ENCODE measurements around the gene SDK2.

The SDK2 gene

DNA sequence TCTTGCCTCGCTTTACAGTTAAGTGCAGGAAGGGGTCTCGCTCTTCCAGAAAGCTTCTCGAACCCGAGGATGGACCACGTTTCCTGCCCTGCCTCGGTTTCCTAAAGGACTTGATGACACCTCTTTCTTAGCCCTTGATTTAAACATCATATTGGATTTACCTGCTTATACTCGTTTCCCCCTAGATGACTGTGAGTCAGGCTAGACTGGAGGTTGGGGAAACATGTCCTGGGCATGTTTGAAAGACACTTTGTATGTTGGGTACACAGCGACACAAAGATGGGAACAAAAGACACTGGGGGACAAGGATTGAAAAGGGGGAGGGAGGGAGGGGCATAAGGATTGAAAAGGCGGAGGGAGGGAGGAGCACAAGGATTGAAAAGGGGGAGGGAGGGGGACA is 30.0 kb downstream of the SDK2 start:
- H3K36me3 ChIP-seq (replicated peaks in 1 of 2; ENCODE audit: control insufficient read depth in 2 of 2, insufficient read depth in 2 of 2, low read length in 2 of 2) = peaks cover 0 to 5% of the 10 kb centered on the region in 2 donors
- peak overlapping the region; percentile 100 for H4K91ac ChIP-seq (ENCODE audit: low read depth, low read length, poor library complexity)
- H3K4me3 ChIP-seq (ENCODE audit: low read length in 2 of 2) = peak overlapping the region in 1 of 2 donors; percentile 37
- peak overlapping the region; percentile 100 for H3K27ac ChIP-seq (replicated peaks; ENCODE audit: low read length)
- H3K79me1 ChIP-seq (ENCODE audit: low read depth, low read length) = peaks cover 14% of the 10 kb centered on the region
- H2BK12ac ChIP-seq (ENCODE audit: low read length) = peak overlapping the region; percentile 63
- no peak overlapping the region for H3K23ac ChIP-seq (ENCODE audit: low read depth, low read length, poor library complexity)
- H3K27me3 ChIP-seq (ENCODE audit: control insufficient read depth in 3 of 3, insufficient read depth in 3 of 3, low read depth in 1 of 3, low read length in 3 of 3) = no peaks in the 10 kb centered on the region
- H3K4me1 ChIP-seq (ENCODE audit: control insufficient read depth in 2 of 2, insufficient read depth in 1 of 2, low read depth in 1 of 2, low read length in 2 of 2) = peaks cover 61 to 68% of the 10 kb centered on the region in 2 donors
- H4K8ac ChIP-seq (ENCODE audit: low read depth, low read length) = peak overlapping the region; percentile 73
- WGBS, 2 donors (ENCODE audit: extremely low coverage in 2 of 2, insufficient read length in 2 of 2, insufficient replicate concordance in 1 of 2) = no CpG with 5 or more reads among the region's 9 CpGs
- peak overlapping the region; percentile 86 for H2AK5ac ChIP-seq (ENCODE audit: low read depth, low read length)
- no peak overlapping the region for H2BK15ac ChIP-seq (ENCODE audit: low read length)
- H3K4me2 ChIP-seq (ENCODE audit: insufficient read depth, low read length, poor library complexity, severe bottlenecking) = peak overlapping the region; percentile 78
- peak overlapping the region; percentile 100 for H2BK5ac ChIP-seq (ENCODE audit: low read length)
- H2BK120ac ChIP-seq (ENCODE audit: low read depth, low read length) = peak overlapping the region; percentile 77
- peaks cover 7 to 13% of the 10 kb centered on the region in 2 donors for H3K9me3 ChIP-seq (replicated peaks in 1 of 2; ENCODE audit: control insufficient read depth in 2 of 2, insufficient read depth in 1 of 2, low read depth in 1 of 2, low read length in 2 of 2)
- H3K14ac ChIP-seq (ENCODE audit: low read length) = no peak overlapping the region
- peak overlapping the region; percentile 90 for H3K9ac ChIP-seq (ENCODE audit: low read depth, low read length, poor library complexity)
- peak overlapping the region; percentile 43 for H2AFZ ChIP-seq (ENCODE audit: low read length)
- H3K4ac ChIP-seq (ENCODE audit: low read length) = no peak overlapping the region
- DNase-seq (ENCODE audit: low spot score) = peak; percentile 64
- peak overlapping the region; percentile 98 for H3K18ac ChIP-seq (ENCODE audit: low read length)

DNA sequence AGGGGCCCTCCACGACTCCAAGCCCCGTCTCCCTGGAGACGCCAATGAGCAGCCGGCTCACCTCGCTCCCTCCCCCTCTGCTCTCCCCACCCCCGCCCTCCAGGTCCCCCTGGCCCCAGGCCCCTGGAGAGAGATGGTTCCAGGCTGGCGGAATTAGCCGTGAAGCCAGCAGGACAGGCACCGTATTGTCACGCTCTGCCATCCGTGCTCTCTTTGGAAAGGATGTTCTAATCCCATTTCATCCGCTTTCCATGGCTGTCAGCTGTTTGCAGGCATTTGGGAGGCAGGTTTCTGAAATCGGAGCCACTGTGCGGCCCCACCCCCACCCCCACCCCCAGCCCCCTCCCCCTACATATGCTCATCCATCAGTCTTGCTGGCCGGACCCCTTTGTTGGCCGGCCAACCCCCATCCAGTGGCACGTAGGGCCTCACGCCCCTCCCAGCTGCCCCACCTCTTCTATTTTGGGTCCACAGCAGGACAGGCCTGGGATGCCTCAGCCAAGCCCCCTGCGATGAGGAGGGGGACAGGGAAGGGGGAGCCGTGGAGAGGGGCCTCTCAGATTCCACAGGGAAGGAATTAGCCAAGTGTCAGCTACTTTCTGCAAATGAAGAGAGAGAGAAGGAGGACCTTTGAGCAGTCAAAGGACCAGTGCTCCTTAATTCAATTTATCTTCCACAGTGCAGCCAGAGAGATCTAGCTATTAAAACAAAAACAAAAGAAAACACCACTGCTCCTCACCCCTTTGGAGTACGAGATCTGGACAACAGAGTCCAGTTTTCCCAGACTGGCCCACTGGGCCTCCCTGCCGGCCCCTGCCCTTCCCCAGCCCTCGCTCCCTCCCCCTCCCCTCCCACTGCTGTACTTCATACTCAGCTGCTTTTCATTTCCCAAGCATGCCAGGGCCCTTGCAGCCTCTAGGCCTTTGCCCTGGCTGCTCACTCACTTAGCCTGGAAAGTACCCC is 30.7 kb downstream of the SDK2 start:
- Histone ChIP-seq H3K36me3 (replicated peaks in 1 of 2; ENCODE audit: control insufficient read depth in 2 of 2, insufficient read depth in 2 of 2, low read length in 2 of 2) (peaks cover 0 to 8% of the 10 kb centered on the region in 2 donors), H3K14ac (ENCODE audit: low read length) (no peak overlapping the region), H3K4me1 (ENCODE audit: control insufficient read depth in 2 of 2, insufficient read depth in 1 of 2, low read depth in 1 of 2, low read length in 2 of 2) (peaks cover 63 to 74% of the 10 kb centered on the region in 2 donors), H4K91ac (ENCODE audit: low read depth, low read length, poor library complexity) (peak overlapping the region; percentile 100), H3K4me2 (ENCODE audit: insufficient read depth, low read length, poor library complexity, severe bottlenecking) (peak overlapping the region; percentile 78), H3K9me3 (replicated peaks in 1 of 2; ENCODE audit: control insufficient read depth in 2 of 2, insufficient read depth in 1 of 2, low read depth in 1 of 2, low read length in 2 of 2) (peaks cover 3 to 8% of the 10 kb centered on the region in 2 donors), H2BK5ac (ENCODE audit: low read length) (peak overlapping the region; percentile 100), H2AK5ac (ENCODE audit: low read depth, low read length) (peak overlapping the region; percentile 86), H4K8ac (ENCODE audit: low read depth, low read length) (peak overlapping the region; percentile 73), H3K4me3 (ENCODE audit: low read length in 2 of 2) (peak overlapping the region in 1 of 2 donors; percentile 43), H3K18ac (ENCODE audit: low read length) (peak overlapping the region; percentile 98), H3K9ac (ENCODE audit: low read depth, low read length, poor library complexity) (peak overlapping the region; percentile 90), H3K27me3 (ENCODE audit: control insufficient read depth in 3 of 3, insufficient read depth in 3 of 3, low read depth in 1 of 3, low read length in 3 of 3) (no peaks in the 10 kb centered on the region), H2BK12ac (ENCODE audit: low read length) (peak overlapping the region; percentile 63), H2BK120ac (ENCODE audit: low read depth, low read length) (peak overlapping the region; percentile 77), H3K27ac (replicated peaks; ENCODE audit: low read length) (peak overlapping the region; percentile 100), H3K23ac (ENCODE audit: low read depth, low read length, poor library complexity) (no peak overlapping the region), H2BK15ac (ENCODE audit: low read length) (no peak overlapping the region), H2AFZ (ENCODE audit: low read length) (peak overlapping the region; percentile 56), H3K79me1 (ENCODE audit: low read depth, low read length) (peaks cover 18% of the 10 kb centered on the region), H3K4ac (ENCODE audit: low read length) (no peak overlapping the region)
- no CpG with 5 or more reads among the region's 23 CpGs for WGBS, 2 donors (ENCODE audit: extremely low coverage in 2 of 2, insufficient read length in 2 of 2, insufficient replicate concordance in 1 of 2)
- peak; percentile 93 for DNase-seq (ENCODE audit: low spot score)

DNA sequence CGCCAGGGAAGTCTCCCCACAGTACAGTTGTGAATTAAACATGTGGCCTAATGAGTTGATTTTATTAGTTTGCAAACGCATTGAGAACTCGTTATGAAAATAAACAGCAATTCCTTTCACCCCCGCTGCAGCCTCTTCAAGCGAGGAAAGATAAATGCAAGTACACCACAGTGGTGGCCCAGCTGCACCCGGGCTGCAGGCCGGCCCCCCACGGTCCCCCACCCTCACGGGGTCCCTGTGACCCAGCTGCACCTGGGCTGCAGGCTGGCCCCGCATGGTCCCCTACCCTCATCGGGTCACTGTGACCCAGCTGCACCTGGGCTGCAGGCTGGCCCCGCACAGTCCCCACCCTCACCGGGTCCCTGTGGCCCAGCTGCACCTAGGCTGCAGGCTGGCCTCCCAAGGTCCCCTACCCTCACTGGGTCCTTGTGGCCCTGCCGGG is 32.2 kb downstream of the SDK2 start:
- H3K4me1 ChIP-seq (ENCODE audit: control insufficient read depth in 2 of 2, insufficient read depth in 1 of 2, low read depth in 1 of 2, low read length in 2 of 2) = peaks cover 62 to 67% of the 10 kb centered on the region in 2 donors
- peaks cover 0 to 2% of the 10 kb centered on the region in 2 donors for H3K9me3 ChIP-seq (replicated peaks in 1 of 2; ENCODE audit: control insufficient read depth in 2 of 2, insufficient read depth in 1 of 2, low read depth in 1 of 2, low read length in 2 of 2)
- no peaks in the 10 kb centered on the region for H3K27me3 ChIP-seq (ENCODE audit: control insufficient read depth in 3 of 3, insufficient read depth in 3 of 3, low read depth in 1 of 3, low read length in 3 of 3)
- H3K4me3 ChIP-seq (ENCODE audit: low read length in 2 of 2) = peak overlapping the region in 1 of 2 donors; percentile 43
- H2AK5ac ChIP-seq (ENCODE audit: low read depth, low read length) = peak overlapping the region; percentile 100
- peaks cover 18% of the 10 kb centered on the region for H3K79me1 ChIP-seq (ENCODE audit: low read depth, low read length)
- peak overlapping the region; percentile 43 for H3K4me2 ChIP-seq (ENCODE audit: insufficient read depth, low read length, poor library complexity, severe bottlenecking)
- H3K4ac ChIP-seq (ENCODE audit: low read length) = peak overlapping the region; percentile 96
- WGBS, 2 donors (ENCODE audit: extremely low coverage in 2 of 2, insufficient read length in 2 of 2, insufficient replicate concordance in 1 of 2) = no CpG with 5 or more reads among the region's 14 CpGs
- H2BK5ac ChIP-seq (ENCODE audit: low read length) = peak overlapping the region; percentile 98
- peak overlapping the region; percentile 100 for H3K27ac ChIP-seq (replicated peaks; ENCODE audit: low read length)
- H3K36me3 ChIP-seq (replicated peaks in 1 of 2; ENCODE audit: control insufficient read depth in 2 of 2, insufficient read depth in 2 of 2, low read length in 2 of 2) = peaks cover 0 to 8% of the 10 kb centered on the region in 2 donors
- H4K91ac ChIP-seq (ENCODE audit: low read depth, low read length, poor library complexity) = peak overlapping the region; percentile 4
- H2BK15ac ChIP-seq (ENCODE audit: low read length) = peak overlapping the region; percentile 97
- peak overlapping the region; percentile 95 for H3K14ac ChIP-seq (ENCODE audit: low read length)
- H3K18ac ChIP-seq (ENCODE audit: low read length) = peak overlapping the region; percentile 99
- H2AFZ ChIP-seq (ENCODE audit: low read length) = no peak overlapping the region
- no peak for DNase-seq (ENCODE audit: low spot score)
- H2BK120ac ChIP-seq (ENCODE audit: low read depth, low read length) = peak overlapping the region; percentile 93
- peak overlapping the region; percentile 100 for H2BK12ac ChIP-seq (ENCODE audit: low read length)
- H4K8ac ChIP-seq (ENCODE audit: low read depth, low read length) = no peak overlapping the region
- H3K23ac ChIP-seq (ENCODE audit: low read depth, low read length, poor library complexity) = peak overlapping the region; percentile 90
- H3K9ac ChIP-seq (ENCODE audit: low read depth, low read length, poor library complexity) = peak overlapping the region; percentile 79

DNA sequence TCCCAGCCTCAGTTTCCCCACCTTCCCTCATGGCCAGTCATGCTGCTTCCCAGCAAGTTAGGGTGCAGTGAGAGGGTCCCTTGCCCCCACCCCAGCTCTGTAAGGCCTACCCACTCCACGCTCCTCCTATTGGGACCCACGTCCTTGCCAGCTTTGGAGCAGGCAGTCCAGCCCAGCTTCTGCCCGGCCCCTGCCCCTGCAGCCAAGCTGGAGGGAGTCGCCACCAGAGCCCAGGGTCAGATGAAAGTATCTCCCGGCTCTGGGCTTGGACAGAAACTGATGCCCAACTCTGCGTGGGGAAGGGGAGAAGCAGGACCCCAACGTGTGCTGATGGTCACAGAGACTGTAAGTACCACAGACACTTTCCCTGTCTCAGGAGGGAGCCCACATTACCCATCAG is 32.6 kb downstream of the SDK2 start:
- peaks cover 57 to 64% of the 10 kb centered on the region in 2 donors for H3K4me1 ChIP-seq (ENCODE audit: control insufficient read depth in 2 of 2, insufficient read depth in 1 of 2, low read depth in 1 of 2, low read length in 2 of 2)
- H3K27ac ChIP-seq (replicated peaks; ENCODE audit: low read length) = peak overlapping the region; percentile 100

More for the DNA sequence above, 32.6 kb downstream of the SDK2 start:
- Histone ChIP-seq H2BK5ac (ENCODE audit: low read length) (peak overlapping the region; percentile 98), H3K4me2 (ENCODE audit: insufficient read depth, low read length, poor library complexity, severe bottlenecking) (no peak overlapping the region), H2BK120ac (ENCODE audit: low read depth, low read length) (peak overlapping the region; percentile 93), H3K14ac (ENCODE audit: low read length) (peak overlapping the region; percentile 95), H4K91ac (ENCODE audit: low read depth, low read length, poor library complexity) (peak overlapping the region; percentile 4), H3K4ac (ENCODE audit: low read length) (peak overlapping the region; percentile 79), H3K27me3 (ENCODE audit: control insufficient read depth in 3 of 3, insufficient read depth in 3 of 3, low read depth in 1 of 3, low read length in 3 of 3) (no peaks in the 10 kb centered on the region), H4K8ac (ENCODE audit: low read depth, low read length) (peak overlapping the region; percentile 74), H3K36me3 (replicated peaks in 1 of 2; ENCODE audit: control insufficient read depth in 2 of 2, insufficient read depth in 2 of 2, low read length in 2 of 2) (peaks cover 0 to 8% of the 10 kb centered on the region in 2 donors), H3K23ac (ENCODE audit: low read depth, low read length, poor library complexity) (peak overlapping the region; percentile 50), H2BK15ac (ENCODE audit: low read length) (peak overlapping the region; percentile 98), H2AFZ (ENCODE audit: low read length) (no peak overlapping the region), H3K9ac (ENCODE audit: low read depth, low read length, poor library complexity) (peak overlapping the region; percentile 46), H3K9me3 (replicated peaks in 1 of 2; ENCODE audit: control insufficient read depth in 2 of 2, insufficient read depth in 1 of 2, low read depth in 1 of 2, low read length in 2 of 2) (peaks cover 0 to 2% of the 10 kb centered on the region in 2 donors), H2AK5ac (ENCODE audit: low read depth, low read length) (peak overlapping the region; percentile 100), H3K18ac (ENCODE audit: low read length) (peak overlapping the region; percentile 97), H3K79me1 (ENCODE audit: low read depth, low read length) (peaks cover 18% of the 10 kb centered on the region), H3K4me3 (ENCODE audit: low read length in 2 of 2) (peak overlapping the region in 1 of 2 donors; percentile 43), H2BK12ac (ENCODE audit: low read length) (peak overlapping the region; percentile 91)
- DNase-seq (ENCODE audit: low spot score) = no peak
- no CpG with 5 or more reads among the region's 7 CpGs for WGBS, 2 donors (ENCODE audit: extremely low coverage in 2 of 2, insufficient read length in 2 of 2, insufficient replicate concordance in 1 of 2)

Data from neuronal stem cell (in vitro differentiated cells).